Mucosa of descending colon (tissue), 3 donors: ENCODE data around the gene ROM1. TPM values are rescaled to one million over a fixed set of nuclear protein-coding genes. Genes with fewer than 3 reads are reported as not detected.

Source experiments
- ATAC-seq: fragments of 200-7000 bp; cut with Tn5 transposase; one replicate; pipeline ENCODE4 v1.9.1; 2020; ENCODE audit warnings: mild to moderate bottlenecking, moderate library complexity
- DNase-seq, 3 donors: peaks; one replicate each; pipeline ENCODE4 v3.0.0-alpha.2; 2020
- H3K36me3 ChIP-seq: fragments of 200-600 bp; one replicate; pipeline ENCODE4 v1.8.0; 2021; ENCODE audit warnings: low read depth, mild to moderate bottlenecking
- H3K4me1 ChIP-seq: fragments of 200-600 bp; one replicate; pipeline ENCODE4 v1.8.0; 2021; ENCODE audit warnings: low read depth, mild to moderate bottlenecking
- H3K4me3 ChIP-seq: fragments of 200-600 bp; one replicate; pipeline ENCODE4 v1.8.0; 2021; ENCODE audit warnings: mild to moderate bottlenecking
- H3K9me3 ChIP-seq: fragments of 200-600 bp; one replicate; pipeline ENCODE4 v1.8.0; 2021; ENCODE audit warnings: mild to moderate bottlenecking
- intact Hi-C, 2 donors: fragments of 100-400 bp; cut with DNase I in 1 of 2; cut with micrococcal nuclease in 1 of 2; formaldehyde crosslinking; loops; one replicate each; pipeline versions ENCODE4 v1.11.0 to v1.11.1; 2022; cut with DNase I, micrococcal nuclease
- long read RNA-seq, 2 donors: library from polyadenylated mRNA; unstranded; transcript quantifications; one replicate each; pipeline ENCODE4 v2.0.0, GENCODE V29; 2019 to 2021
- total RNA-seq, 3 donors: library from RNA; stranded (reverse); fragmentation: NEBNext Ultra II Directional in 2 of 3; extraction: Animal tissue kit (Norgen Biotek cat#: 25700) in 2 of 3; gene quantifications; one replicate each; pipeline versions ENCODE4 v1.2.1 to v1.2.4, GENCODE V29; 2021 to 2023
- TF ChIP-seq, protein P1 (sequence below): fragments of 200-600 bp; IDR thresholded peaks from one replicate; pipeline ENCODE4 v1.8.0; 2022; ENCODE audit warnings: antibody characterized with exemption, mild to moderate bottlenecking
- donor health status: DM: no; HTN: no; CAD: no; lungs with moderate emphysema.
- donor health status: DM: no; HTN: no; CAD: no.
- donor health status: DM: no; HTN: yes; CAD: no.

Gene ROM1, protein sequence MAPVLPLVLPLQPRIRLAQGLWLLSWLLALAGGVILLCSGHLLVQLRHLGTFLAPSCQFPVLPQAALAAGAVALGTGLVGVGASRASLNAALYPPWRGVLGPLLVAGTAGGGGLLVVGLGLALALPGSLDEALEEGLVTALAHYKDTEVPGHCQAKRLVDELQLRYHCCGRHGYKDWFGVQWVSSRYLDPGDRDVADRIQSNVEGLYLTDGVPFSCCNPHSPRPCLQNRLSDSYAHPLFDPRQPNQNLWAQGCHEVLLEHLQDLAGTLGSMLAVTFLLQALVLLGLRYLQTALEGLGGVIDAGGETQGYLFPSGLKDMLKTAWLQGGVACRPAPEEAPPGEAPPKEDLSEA
- 10 to 100 TPM in 1 of 3 donors, 1 to 10 TPM in 2; 2.7 to 11.9 (median 3.8) TPM for total RNA-seq
- long read RNA-seq, donor 1, transcript ROM1-201 (3 exons, 1,878 nt), result major isoform, 10 of 10 reads
- long read RNA-seq, donor 1, partial matches to known transcripts, result 0 of 10 reads
- long read RNA-seq, donor 1, other reads (novel, unspliced or antisense), result 0 of 10 reads
- long read RNA-seq, donor 2, partial matches to known transcripts, result 0 of 2 reads
- long read RNA-seq, donor 2, other reads (novel, unspliced or antisense), result 0 of 2 reads

DNA sequence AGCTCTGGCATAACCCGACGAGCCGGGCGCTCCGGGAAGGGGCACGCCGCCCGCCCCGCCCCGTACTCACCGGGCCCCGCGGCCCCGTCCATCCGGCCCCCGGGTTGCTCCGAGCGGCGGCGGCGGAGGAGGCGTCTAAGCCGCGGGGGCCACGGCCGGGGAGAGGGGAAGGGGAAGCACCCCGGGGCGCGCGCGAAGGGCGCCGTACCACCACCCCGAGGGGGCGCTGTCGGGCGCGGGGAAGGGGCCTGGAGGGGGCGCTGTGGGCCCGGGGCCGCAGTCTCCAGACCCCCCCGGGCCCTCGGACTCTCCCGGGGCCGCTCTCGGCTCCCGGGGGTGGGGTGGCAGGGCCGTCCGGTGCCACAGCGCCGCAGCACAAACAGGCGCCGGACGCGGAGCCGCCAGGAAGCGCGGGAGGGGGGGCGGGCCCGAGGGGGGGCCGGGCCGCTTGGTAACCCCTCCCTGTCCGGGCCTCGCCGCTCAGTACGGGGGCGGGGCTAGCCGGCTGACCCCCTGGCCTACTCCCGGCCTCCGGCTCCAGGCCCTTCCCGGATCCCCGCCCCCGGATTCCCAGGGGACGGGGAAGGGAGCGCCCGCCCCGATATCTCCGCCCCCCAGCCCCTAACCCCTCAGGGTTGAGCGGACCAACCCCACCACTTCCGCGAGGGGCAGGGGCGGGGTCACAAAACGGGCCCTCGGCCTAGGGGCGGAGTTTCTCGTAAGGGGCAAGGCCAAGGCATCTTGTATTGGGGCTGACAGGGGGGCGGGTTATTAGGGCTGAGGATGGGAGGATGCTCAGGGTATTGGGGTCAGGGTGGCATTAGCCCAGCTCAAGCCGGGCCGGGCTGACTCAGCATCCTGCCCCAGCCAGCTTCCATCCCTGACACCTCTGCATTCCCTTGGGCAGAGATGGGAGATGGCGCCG lies at the start of gene ROM1, which contains the start of gene EML3:
ROM1 (plus strand) TSS at position 892 of the 925 bp plus-strand sequence; CDS start at position 917, 25 bp downstream.
EML3 (minus strand) TSS at position 410 of the 925 bp plus-strand sequence; CDS start at position 92, 318 bp downstream.
- Histone ChIP-seq H3K36me3 (no peaks in the 10 kb centered on the region), H3K4me1 (peaks cover 14% of the 10 kb centered on the region), H3K9me3 (no peaks in the 10 kb centered on the region), H3K4me3 (peak within 1 kb of the TSS; percentile 68)
- peak; percentile 86 for ATAC-seq
- peak; percentile 88 to 94 (median 91) for DNase-seq
- intact Hi-C loops, result no loop called here
- TF ChIP-seq, protein P1, sequence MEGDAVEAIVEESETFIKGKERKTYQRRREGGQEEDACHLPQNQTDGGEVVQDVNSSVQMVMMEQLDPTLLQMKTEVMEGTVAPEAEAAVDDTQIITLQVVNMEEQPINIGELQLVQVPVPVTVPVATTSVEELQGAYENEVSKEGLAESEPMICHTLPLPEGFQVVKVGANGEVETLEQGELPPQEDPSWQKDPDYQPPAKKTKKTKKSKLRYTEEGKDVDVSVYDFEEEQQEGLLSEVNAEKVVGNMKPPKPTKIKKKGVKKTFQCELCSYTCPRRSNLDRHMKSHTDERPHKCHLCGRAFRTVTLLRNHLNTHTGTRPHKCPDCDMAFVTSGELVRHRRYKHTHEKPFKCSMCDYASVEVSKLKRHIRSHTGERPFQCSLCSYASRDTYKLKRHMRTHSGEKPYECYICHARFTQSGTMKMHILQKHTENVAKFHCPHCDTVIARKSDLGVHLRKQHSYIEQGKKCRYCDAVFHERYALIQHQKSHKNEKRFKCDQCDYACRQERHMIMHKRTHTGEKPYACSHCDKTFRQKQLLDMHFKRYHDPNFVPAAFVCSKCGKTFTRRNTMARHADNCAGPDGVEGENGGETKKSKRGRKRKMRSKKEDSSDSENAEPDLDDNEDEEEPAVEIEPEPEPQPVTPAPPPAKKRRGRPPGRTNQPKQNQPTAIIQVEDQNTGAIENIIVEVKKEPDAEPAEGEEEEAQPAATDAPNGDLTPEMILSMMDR, result peak; percentile 91

DNA sequence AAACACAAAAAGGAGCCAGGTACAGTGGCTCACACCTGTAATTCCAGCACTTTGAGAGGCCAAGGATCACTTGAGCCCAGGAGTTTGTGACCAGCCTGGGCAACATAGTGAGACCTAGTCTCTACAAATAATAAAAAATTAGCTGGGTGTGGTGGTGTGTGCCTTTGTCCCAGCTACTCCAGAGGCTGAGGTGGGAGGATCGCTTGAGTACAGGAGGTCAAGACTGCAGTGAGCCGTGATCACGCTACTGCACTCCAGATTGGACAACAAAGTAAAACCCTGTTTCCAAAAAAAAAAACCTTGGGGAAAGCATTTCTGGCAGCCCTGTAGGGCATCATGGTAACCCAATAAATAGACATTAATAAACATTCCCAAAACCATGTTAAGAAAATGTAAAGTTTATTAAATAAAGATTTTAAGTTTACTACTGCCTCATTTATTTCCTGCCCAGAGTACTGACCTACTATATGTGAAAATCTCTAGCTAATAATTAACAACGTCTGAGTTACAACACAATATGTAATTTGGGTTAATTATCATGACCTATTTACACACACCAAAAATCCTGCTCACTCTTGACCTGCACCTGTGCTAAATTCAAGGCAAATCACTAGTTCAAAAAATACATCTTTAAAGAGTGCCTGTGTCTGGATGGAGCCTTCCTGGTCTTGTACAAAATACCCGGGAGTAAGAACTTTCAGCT lies 47.8 kb upstream of the ROM1 start:
- TF ChIP-seq, protein P1, result no peak
- DNase-seq (peak in 1 of 3 donors; percentile 12), ATAC-seq (no peak)
- Histone ChIP-seq H3K9me3 (no peaks in the 10 kb centered on the region), H3K4me3 (no peak overlapping the region), H3K36me3 (peaks cover 6% of the 10 kb centered on the region), H3K4me1 (peaks cover 10% of the 10 kb centered on the region)
- intact Hi-C loops, result no loop called here

DNA sequence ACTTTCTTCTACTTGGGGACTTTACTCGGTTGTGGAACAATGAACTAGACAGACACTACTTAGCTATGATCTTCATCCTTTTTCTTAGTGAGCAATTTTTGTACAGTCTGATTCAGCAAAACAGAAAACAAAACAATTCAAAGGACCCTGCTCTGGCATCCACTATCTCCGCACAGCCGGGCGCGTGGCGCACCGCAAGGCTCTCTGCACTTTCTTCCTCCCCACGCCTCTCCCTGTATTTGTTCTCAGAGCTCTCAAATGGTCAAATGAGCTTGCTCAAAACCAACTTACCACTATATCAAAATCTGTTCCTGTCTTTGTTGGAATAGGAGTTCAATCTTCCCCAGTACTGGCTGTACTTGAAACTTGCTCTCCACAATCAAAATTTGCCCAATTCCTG lies 46.8 kb upstream of the ROM1 start:
- ATAC-seq (no peak), DNase-seq (peak in 1 of 3 donors; percentile 35)
- TF ChIP-seq, protein P1, result no peak
- intact Hi-C loops, result no loop called here
- Histone ChIP-seq H3K36me3 (peaks cover 11% of the 10 kb centered on the region), H3K4me1 (peaks cover under 1% of the 10 kb centered on the region), H3K9me3 (no peaks in the 10 kb centered on the region), H3K4me3 (no peak overlapping the region)

DNA sequence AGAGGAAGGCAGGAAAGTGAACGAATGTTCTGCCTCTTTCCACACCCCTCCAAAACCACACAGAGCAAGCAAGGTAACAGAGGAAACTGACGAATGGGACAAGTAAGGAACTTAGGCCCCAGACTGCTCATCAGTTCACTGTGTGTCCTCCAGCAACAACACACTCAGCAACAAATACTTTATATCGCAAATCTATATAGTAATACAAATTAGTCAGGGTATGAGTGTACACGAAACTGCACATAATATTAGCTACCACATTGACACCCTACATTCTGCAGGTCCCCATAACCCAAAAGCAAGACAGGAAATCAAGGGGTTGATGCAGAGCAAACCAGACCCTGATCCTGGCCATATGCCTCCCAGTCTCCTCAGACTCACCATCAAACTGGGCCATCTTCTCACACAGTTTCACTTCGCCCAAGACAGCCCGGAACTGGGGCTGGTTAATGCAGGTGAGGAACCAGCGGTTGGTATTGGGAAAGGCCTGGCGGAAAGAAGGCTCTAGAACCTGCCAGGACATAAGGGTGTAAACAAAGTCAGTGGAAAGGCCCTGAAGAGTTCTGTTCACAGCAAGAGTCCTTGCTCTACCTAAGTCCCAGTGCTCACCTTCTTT lies 45.9 kb upstream of the ROM1 start:
- Histone ChIP-seq H3K9me3 (no peaks in the 10 kb centered on the region), H3K4me1 (peaks cover 2% of the 10 kb centered on the region), H3K4me3 (no peak overlapping the region), H3K36me3 (peaks cover 11% of the 10 kb centered on the region)
- TF ChIP-seq, protein P1, result no peak
- DNase-seq (peak in 1 of 3 donors; percentile 10), ATAC-seq (no peak)
- intact Hi-C loops, result no loop called here
